ENCODE data around the gene EFEMP1. TPM values are rescaled to one million over a fixed set of nuclear protein-coding genes. Genes with fewer than 3 reads are reported as not detected.

Gene EFEMP1
- total and polyA plus RNA-seq, 4 donors = 551 to 3,298 (median 891) TPM

DNA sequence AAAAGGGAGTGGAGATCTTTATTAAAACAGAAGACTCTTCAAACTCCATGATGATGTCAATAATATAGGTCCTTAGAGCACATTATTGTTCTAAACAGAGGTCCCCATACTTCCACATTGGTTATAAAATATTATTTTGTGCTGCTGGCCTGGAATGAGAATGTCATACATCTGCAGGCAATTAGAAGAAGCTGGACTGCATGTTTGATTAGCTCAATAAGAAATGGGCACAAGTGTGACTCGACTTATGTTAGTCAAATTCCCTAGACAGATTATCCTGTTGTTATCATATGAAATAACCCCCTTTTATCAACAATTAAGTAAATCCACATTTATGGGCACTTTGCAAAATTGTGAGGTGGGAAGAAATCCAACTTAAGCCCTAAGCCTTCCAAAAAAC is 8.8 kb downstream of the EFEMP1 start:
- H3K27ac ChIP-seq (ENCODE audit: low read depth in 1 of 2, low read length in 2 of 2) = no peak overlapping the region
- peak overlapping the region in 1 of 2 donors; percentile 53 for H3K4me3 ChIP-seq (ENCODE audit: low read length in 2 of 2)
- WGBS, 2 donors = 36% methylated on average over 1 of the region's 1 CpG
- no peaks in the 10 kb centered on the region for H3K27me3 ChIP-seq (ENCODE audit: control insufficient read depth in 1 of 2, insufficient read depth in 2 of 2, low read length in 1 of 2)
- intact Hi-C loops (cut with DNase I) = no loop called here
- ATAC-seq (ENCODE audit: low FRiP score) (no peak), DNase-seq (no peak)
- H3K36me3 ChIP-seq (ENCODE audit: control insufficient read depth in 1 of 2, insufficient read depth in 2 of 2, low read length in 1 of 2) = peaks cover under 1 to 2% of the 10 kb centered on the region in 2 donors
- no peaks in the 10 kb centered on the region for H3K9me3 ChIP-seq (ENCODE audit: control insufficient read depth, low read length)
- H3K4me1 ChIP-seq (ENCODE audit: control insufficient read depth in 1 of 2, insufficient read depth in 2 of 2, low read length in 2 of 2) = peaks cover 4 to 12% of the 10 kb centered on the region in 2 donors

DNA sequence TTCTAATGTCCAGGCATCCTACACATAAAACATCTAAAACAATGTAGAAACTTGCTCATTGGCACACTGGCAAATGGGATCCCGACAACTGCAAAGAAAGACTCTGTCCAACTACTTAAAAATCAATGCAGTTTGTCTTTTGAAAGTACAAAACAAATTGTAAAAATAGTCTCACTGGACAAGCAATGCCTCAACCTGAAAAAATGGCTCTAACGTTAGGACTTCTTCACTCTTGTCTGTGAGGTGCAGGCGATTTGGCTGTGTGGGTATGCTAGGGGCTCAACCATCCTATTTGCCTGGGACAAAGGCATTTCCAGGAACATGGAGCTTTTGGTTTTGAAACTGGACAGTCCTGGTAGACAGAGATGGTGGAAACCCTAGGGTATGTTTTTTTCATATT is 10.7 kb downstream of the EFEMP1 start:
- peaks cover 4 to 9% of the 10 kb centered on the region in 2 donors for H3K4me1 ChIP-seq (ENCODE audit: control insufficient read depth in 1 of 2, insufficient read depth in 2 of 2, low read length in 2 of 2)
- H3K27ac ChIP-seq (ENCODE audit: low read depth in 1 of 2, low read length in 2 of 2) = no peak overlapping the region

DNA sequence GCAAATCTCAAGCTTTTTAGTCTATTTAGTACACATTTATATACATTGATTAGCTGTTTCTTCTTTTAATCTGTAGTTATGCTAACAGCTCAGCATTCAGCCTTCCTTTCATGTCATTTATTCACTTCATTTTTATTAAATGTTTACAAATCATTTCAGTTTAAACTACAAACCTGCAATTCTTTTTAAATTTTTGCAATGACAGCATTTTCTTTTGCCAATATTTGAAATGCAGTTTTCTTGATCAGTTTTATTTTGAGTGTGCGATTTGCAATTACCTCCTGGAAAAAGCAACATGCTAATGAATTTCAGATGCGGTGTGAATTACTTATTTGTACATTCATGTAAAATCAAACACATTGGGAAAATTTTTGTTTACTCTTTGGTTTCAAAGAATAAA is 13.5 kb downstream of the EFEMP1 start:
- H3K4me1 ChIP-seq (ENCODE audit: control insufficient read depth in 1 of 2, insufficient read depth in 2 of 2, low read length in 2 of 2) = peaks cover 0 to 8% of the 10 kb centered on the region in 2 donors

More for the DNA sequence above, 10.7 kb downstream of the EFEMP1 start:
- Histone ChIP-seq H3K9me3 (ENCODE audit: control insufficient read depth, low read length) (no peaks in the 10 kb centered on the region), H3K36me3 (ENCODE audit: control insufficient read depth in 1 of 2, insufficient read depth in 2 of 2, low read length in 1 of 2) (peaks cover 0 to 2% of the 10 kb centered on the region in 2 donors), H3K4me3 (ENCODE audit: low read length in 2 of 2) (no peak overlapping the region), H3K27me3 (ENCODE audit: control insufficient read depth in 1 of 2, insufficient read depth in 2 of 2, low read length in 1 of 2) (no peaks in the 10 kb centered on the region)
- no peak for ATAC-seq (ENCODE audit: low FRiP score)
- no peak for DNase-seq
- 32 to 40% methylated on average over 3 of the region's 3 CpGs for WGBS, 2 donors
- intact Hi-C loops (cut with DNase I) = no loop called here

DNA sequence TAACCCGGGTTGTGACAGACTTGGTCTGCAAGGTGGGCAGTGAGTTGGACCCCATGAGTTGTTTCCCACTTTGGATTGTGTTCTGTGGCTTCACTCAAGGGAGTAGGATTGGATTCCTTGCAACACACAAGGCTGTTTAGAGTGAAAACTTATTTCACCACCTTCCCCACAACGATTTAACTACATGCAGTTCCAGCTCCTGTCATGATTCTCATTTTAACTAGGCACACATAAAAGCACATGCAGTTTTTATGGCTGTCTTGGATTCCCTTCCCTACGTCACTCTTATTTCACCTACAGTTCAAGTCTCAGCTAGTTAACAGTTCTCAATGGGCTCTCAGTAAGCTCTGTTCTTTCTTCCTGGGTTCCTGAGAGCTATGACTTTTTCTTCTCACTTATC is 15.9 kb downstream of the EFEMP1 start:
- no peaks in the 10 kb centered on the region for H3K27me3 ChIP-seq (ENCODE audit: control insufficient read depth in 1 of 2, insufficient read depth in 2 of 2, low read length in 1 of 2)
- 2 to 20% methylated on average over 3 of the region's 3 CpGs for WGBS, 2 donors
- no peaks in the 10 kb centered on the region for H3K9me3 ChIP-seq (ENCODE audit: control insufficient read depth, low read length)
- DNase-seq (no peak), ATAC-seq (ENCODE audit: low FRiP score) (no peak)
- intact Hi-C loops (cut with DNase I) = no loop called here
- H3K36me3 ChIP-seq (ENCODE audit: control insufficient read depth in 1 of 2, insufficient read depth in 2 of 2, low read length in 1 of 2) = no peaks in the 10 kb centered on the region
- H3K27ac ChIP-seq (ENCODE audit: low read depth in 1 of 2, low read length in 2 of 2) = peak overlapping the region in 1 of 2 donors; percentile 14
- H3K4me3 ChIP-seq (ENCODE audit: low read length in 2 of 2) = no peak overlapping the region
- H3K4me1 ChIP-seq (ENCODE audit: control insufficient read depth in 1 of 2, insufficient read depth in 2 of 2, low read length in 2 of 2) = peaks cover 0 to 6% of the 10 kb centered on the region in 2 donors

More for the DNA sequence above, 13.5 kb downstream of the EFEMP1 start:
- no peak for ATAC-seq (ENCODE audit: low FRiP score)
- Histone ChIP-seq H3K36me3 (ENCODE audit: control insufficient read depth in 1 of 2, insufficient read depth in 2 of 2, low read length in 1 of 2) (no peaks in the 10 kb centered on the region), H3K27ac (ENCODE audit: low read depth in 1 of 2, low read length in 2 of 2) (no peak overlapping the region), H3K9me3 (ENCODE audit: control insufficient read depth, low read length) (no peaks in the 10 kb centered on the region), H3K4me3 (ENCODE audit: low read length in 2 of 2) (no peak overlapping the region), H3K27me3 (ENCODE audit: control insufficient read depth in 1 of 2, insufficient read depth in 2 of 2, low read length in 1 of 2) (no peaks in the 10 kb centered on the region)
- intact Hi-C loops (cut with DNase I) = no loop called here
- no peak for DNase-seq
- WGBS, 2 donors = 96% methylated on average over 2 of the region's 2 CpGs

DNA sequence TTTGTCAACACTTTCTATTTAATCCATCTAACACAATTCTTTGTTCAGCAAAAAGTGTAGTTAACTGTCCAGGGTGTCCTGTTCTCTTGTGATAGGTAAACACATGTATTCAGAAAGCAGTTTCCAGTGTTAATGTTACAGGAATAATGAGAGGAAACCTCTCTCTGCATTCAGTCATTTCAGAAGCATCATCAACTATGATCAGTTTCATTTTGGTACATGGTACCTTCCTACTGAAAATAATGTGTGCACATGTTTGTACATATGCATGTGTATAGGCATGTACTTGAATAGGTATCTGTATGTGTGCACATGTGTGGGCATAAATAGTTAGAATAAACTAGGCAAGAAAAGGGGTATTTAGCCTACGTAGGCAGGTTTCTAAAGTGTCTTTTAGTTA is 16.6 kb downstream of the EFEMP1 start:
- H3K4me1 ChIP-seq (ENCODE audit: control insufficient read depth in 1 of 2, insufficient read depth in 2 of 2, low read length in 2 of 2) = peaks cover 0 to 9% of the 10 kb centered on the region in 2 donors

DNA sequence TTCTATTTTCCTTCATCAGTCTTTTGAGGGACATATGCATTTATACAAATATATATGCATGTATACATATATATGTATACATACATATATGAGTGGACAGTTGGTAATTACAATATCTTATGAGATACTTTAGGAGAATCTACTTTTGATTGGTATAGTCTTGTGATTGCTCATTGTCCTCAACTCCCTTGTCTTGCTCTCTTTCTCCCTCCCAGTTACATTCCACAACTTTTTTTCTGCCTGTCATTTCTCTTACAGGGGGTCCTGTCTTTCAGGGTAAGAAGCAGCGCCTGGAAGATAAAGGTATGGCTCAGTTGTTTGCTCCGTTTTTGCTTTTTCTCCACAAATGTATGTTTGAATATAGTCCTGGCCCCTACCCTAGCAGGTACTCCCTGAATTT is 19.9 kb downstream of the EFEMP1 start:
- intact Hi-C loops (cut with DNase I) = no loop called here
- no peak overlapping the region for H3K27ac ChIP-seq (ENCODE audit: low read depth in 1 of 2, low read length in 2 of 2)
- H3K4me3 ChIP-seq (ENCODE audit: low read length in 2 of 2) = no peak overlapping the region
- no peak for ATAC-seq (ENCODE audit: low FRiP score)
- DNase-seq = no peak
- no peaks in the 10 kb centered on the region for H3K9me3 ChIP-seq (ENCODE audit: control insufficient read depth, low read length)
- no peaks in the 10 kb centered on the region for H3K27me3 ChIP-seq (ENCODE audit: control insufficient read depth in 1 of 2, insufficient read depth in 2 of 2, low read length in 1 of 2)
- WGBS, 2 donors = 98 to 99% methylated on average over 2 of the region's 2 CpGs
- H3K4me1 ChIP-seq (ENCODE audit: control insufficient read depth in 1 of 2, insufficient read depth in 2 of 2, low read length in 2 of 2) = peaks cover 0 to 12% of the 10 kb centered on the region in 2 donors
- H3K36me3 ChIP-seq (ENCODE audit: control insufficient read depth in 1 of 2, insufficient read depth in 2 of 2, low read length in 1 of 2) = no peaks in the 10 kb centered on the region

More for the DNA sequence above, 16.6 kb downstream of the EFEMP1 start:
- no peak for DNase-seq
- no peak overlapping the region for H3K27ac ChIP-seq (ENCODE audit: low read depth in 1 of 2, low read length in 2 of 2)
- H3K27me3 ChIP-seq (ENCODE audit: control insufficient read depth in 1 of 2, insufficient read depth in 2 of 2, low read length in 1 of 2) = no peaks in the 10 kb centered on the region
- no peak for ATAC-seq (ENCODE audit: low FRiP score)
- no peak overlapping the region for H3K4me3 ChIP-seq (ENCODE audit: low read length in 2 of 2)
- H3K9me3 ChIP-seq (ENCODE audit: control insufficient read depth, low read length) = no peaks in the 10 kb centered on the region
- intact Hi-C loops (cut with DNase I) = no loop called here
- no peaks in the 10 kb centered on the region for H3K36me3 ChIP-seq (ENCODE audit: control insufficient read depth in 1 of 2, insufficient read depth in 2 of 2, low read length in 1 of 2)
- WGBS, 2 donors = 51 to 58% methylated on average over 1 of the region's 1 CpG

DNA sequence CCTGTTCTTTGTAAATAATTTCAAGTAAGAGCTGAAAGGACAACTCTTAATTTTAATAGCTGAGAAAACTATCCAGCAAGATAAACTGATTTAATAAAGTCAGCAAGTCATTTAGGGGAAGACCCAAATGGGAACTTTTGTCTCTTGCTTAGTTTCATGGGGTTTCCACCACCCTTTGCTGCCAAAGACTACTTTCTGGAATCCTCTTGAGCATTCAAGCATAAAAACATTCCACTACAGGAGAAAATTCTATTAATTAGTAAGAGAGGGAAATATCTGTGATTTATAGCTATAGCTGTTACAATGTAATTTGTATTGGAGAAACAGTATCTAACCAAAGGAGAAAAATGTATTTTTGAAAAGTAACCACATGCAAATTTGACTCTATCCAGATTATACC is 20.6 kb downstream of the EFEMP1 start:
- peaks cover 0 to 12% of the 10 kb centered on the region in 2 donors for H3K4me1 ChIP-seq (ENCODE audit: control insufficient read depth in 1 of 2, insufficient read depth in 2 of 2, low read length in 2 of 2)
- no peak for ATAC-seq (ENCODE audit: low FRiP score)
- H3K36me3 ChIP-seq (ENCODE audit: control insufficient read depth in 1 of 2, insufficient read depth in 2 of 2, low read length in 1 of 2) = no peaks in the 10 kb centered on the region
- intact Hi-C loops (cut with DNase I) = no loop called here
- H3K27ac ChIP-seq (ENCODE audit: low read depth in 1 of 2, low read length in 2 of 2) = no peak overlapping the region
- no peak overlapping the region for H3K4me3 ChIP-seq (ENCODE audit: low read length in 2 of 2)
- DNase-seq = no peak
- no peaks in the 10 kb centered on the region for H3K9me3 ChIP-seq (ENCODE audit: control insufficient read depth, low read length)
- H3K27me3 ChIP-seq (ENCODE audit: control insufficient read depth in 1 of 2, insufficient read depth in 2 of 2, low read length in 1 of 2) = no peaks in the 10 kb centered on the region

DNA sequence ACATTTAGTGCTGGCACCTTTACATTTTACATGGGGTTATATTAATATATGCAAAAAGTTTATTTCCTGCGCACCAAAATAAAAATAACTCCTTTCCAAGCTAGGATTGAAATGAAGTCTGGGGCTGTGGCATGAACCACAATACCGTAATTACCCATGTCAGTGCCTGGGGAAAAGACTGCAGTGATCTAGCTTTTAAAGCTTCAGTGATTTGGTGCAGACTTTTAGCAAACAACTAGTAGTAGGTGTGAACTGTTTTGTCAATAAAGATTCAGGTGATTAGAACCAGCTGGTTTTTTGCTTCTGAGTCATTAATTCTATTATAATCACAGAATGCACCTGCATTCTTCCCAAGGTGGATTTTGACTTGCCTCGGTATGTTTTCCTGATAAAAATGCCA is 21.2 kb downstream of the EFEMP1 start:
- no peaks in the 10 kb centered on the region for H3K36me3 ChIP-seq (ENCODE audit: control insufficient read depth in 1 of 2, insufficient read depth in 2 of 2, low read length in 1 of 2)
- 62 to 72% methylated on average over 3 of the region's 3 CpGs for WGBS, 2 donors
- H3K27me3 ChIP-seq (ENCODE audit: control insufficient read depth in 1 of 2, insufficient read depth in 2 of 2, low read length in 1 of 2) = no peaks in the 10 kb centered on the region
- no peaks in the 10 kb centered on the region for H3K9me3 ChIP-seq (ENCODE audit: control insufficient read depth, low read length)
- peaks cover 0 to 10% of the 10 kb centered on the region in 2 donors for H3K4me1 ChIP-seq (ENCODE audit: control insufficient read depth in 1 of 2, insufficient read depth in 2 of 2, low read length in 2 of 2)
- no peak for DNase-seq
- no peak overlapping the region for H3K4me3 ChIP-seq (ENCODE audit: low read length in 2 of 2)
- intact Hi-C loops (cut with DNase I) = no loop called here
- no peak overlapping the region for H3K27ac ChIP-seq (ENCODE audit: low read depth in 1 of 2, low read length in 2 of 2)
- ATAC-seq (ENCODE audit: low FRiP score) = no peak

DNA sequence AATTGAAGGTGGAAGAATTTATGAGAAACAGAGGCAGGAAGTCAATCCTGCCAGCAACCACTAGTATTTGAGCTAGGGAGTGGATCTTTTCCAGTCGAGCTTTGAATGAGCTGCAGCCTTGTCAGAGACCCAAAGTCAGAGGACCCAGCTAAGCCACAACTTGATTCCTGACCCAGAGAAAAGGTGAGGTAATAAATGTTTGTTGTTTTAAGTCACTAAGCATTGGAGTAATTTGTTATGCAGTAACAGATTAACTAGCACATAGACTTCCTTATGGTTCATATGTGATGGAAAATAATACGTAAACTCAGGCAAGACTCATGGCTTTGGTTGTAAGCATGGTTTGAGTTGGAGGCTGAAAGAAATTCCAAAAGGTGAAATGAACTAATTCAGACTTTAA is 21.6 kb downstream of the EFEMP1 start:
- H3K27me3 ChIP-seq (ENCODE audit: control insufficient read depth in 1 of 2, insufficient read depth in 2 of 2, low read length in 1 of 2) = no peaks in the 10 kb centered on the region
- H3K4me3 ChIP-seq (ENCODE audit: low read length in 2 of 2) = no peak overlapping the region
- DNase-seq (no peak), ATAC-seq (ENCODE audit: low FRiP score) (no peak)
- H3K4me1 ChIP-seq (ENCODE audit: control insufficient read depth in 1 of 2, insufficient read depth in 2 of 2, low read length in 2 of 2) = peaks cover 0 to 9% of the 10 kb centered on the region in 2 donors
- H3K9me3 ChIP-seq (ENCODE audit: control insufficient read depth, low read length) = no peaks in the 10 kb centered on the region
- no peaks in the 10 kb centered on the region for H3K36me3 ChIP-seq (ENCODE audit: control insufficient read depth in 1 of 2, insufficient read depth in 2 of 2, low read length in 1 of 2)
- 55 to 60% methylated on average over 2 of the region's 2 CpGs for WGBS, 2 donors
- H3K27ac ChIP-seq (ENCODE audit: low read depth in 1 of 2, low read length in 2 of 2) = peak overlapping the region in 1 of 2 donors; percentile 22
- intact Hi-C loops (cut with DNase I) = no loop called here

All from aorta (tissue), 5 donors.